SK-N-DZ (cell line): ENCODE measurements around the gene CDC42BPB.

Experiments used
- DNase-seq: peaks from one replicate; pipeline ENCODE4 v3.0.0-alpha.2; 2015; ENCODE audit warnings: low spot score

The CDC42BPB gene

GRCh38 chr14:102883089-102883541, 174.2 kb downstream of the CDC42BPB start:
- no peak for DNase-seq
